Measurements from ENCODE around the gene ACSF3.

ACSF3 gene

GRCh38 chr16:89198417-89199240 lies 105.0 kb downstream of the ACSF3 start:
- Histone ChIP-seq H3K4me3 (no peak overlapping the region), H3K9me3 (ENCODE audit: low read depth, low read length) (no peaks in the 10 kb centered on the region), H3K27ac (no peak overlapping the region), H3K36me3 (ENCODE audit: insufficient read depth, low read length) (no peaks in the 10 kb centered on the region), H3K9ac (ENCODE audit: insufficient read length) (no peak overlapping the region)
- no peak for TF ChIP-seq FOXP2 (optimal IDR thresholded peaks at IDR 0.05; ENCODE audit: control extremely low read depth, extremely low read length, insufficient read depth)
- TF ChIP-seq EZH2 (IDR thresholded peaks at IDR 0.05), result no peak
- no peak for TF ChIP-seq POLR2AphosphoS5 (IDR thresholded peaks at IDR 0.05; ENCODE audit: borderline replicate concordance, low read depth, low read length)
- DNase-seq (ENCODE audit: low read depth, low spot score), result no peak

DNA sequence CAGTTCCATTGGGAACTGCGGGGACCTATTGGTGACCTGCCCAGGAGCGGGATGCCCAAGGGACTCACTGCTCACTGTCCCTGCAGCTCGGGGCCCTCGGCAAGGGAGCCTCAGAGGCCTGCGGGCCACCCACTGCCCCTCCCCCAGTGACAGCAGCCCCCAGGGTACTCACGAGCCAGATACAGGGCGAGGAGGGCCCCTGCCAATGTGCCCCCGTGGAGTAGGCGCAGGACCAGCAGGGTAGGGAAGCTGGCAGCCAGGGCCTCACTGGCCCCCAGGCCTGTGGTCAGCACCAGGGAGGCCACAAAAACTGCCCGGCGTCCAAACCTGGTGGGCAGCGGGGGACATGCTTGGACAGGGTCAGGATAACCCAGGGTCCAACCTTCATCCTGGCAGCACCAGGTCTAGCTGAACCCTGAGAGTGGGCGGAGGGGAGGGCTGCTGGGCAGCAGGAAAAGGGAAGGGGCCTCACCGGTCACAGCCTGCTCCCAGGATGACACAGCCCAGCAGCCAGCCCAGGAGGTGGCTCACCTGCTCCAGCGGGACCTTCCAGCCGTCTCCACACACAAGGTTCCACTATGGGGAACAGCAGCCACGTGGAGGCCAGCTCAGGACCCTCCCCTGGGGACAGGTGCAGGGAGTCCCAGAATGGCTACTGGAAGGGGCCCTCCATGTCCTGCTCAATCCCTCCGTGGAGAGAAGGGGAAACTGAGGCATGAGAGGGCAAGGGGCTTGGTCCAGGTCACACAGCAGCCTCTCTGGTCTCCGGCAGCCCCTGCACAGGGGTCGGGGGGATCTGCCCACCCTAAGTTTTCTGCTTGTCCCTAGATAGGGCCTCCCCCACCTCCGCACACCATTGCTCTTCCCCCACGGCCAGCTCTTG lies 105.8 kb downstream of the ACSF3 start:
- H3K4me3 ChIP-seq, result no peak overlapping the region
- H3K27ac ChIP-seq, result no peak overlapping the region
- TF ChIP-seq FOXP2 (optimal IDR thresholded peaks at IDR 0.05; ENCODE audit: control extremely low read depth, extremely low read length, insufficient read depth) (no peak), EZH2 (IDR thresholded peaks at IDR 0.05) (no peak), POLR2AphosphoS5 (IDR thresholded peaks at IDR 0.05; ENCODE audit: borderline replicate concordance, low read depth, low read length) (no peak)
- no peak overlapping the region for H3K9ac ChIP-seq (ENCODE audit: insufficient read length)
- H3K9me3 ChIP-seq (ENCODE audit: low read depth, low read length), result no peaks in the 10 kb centered on the region
- no peaks in the 10 kb centered on the region for H3K36me3 ChIP-seq (ENCODE audit: insufficient read depth, low read length)
- no peak for DNase-seq (ENCODE audit: low read depth, low spot score)

GRCh38 chr16:89200124-89200849 lies 106.6 kb downstream of the ACSF3 start, which contains the start of gene SLC22A31:
Gene SLC22A31, minus strand, starts transcription at chr16:89200537. Its CDS starts 36 bp downstream, at chr16:89200501.
- H3K9me3 ChIP-seq (ENCODE audit: low read depth, low read length), result no peaks in the 10 kb centered on the region
- H3K36me3 ChIP-seq (ENCODE audit: insufficient read depth, low read length), result no peaks in the 10 kb centered on the region
- H3K4me3 ChIP-seq, result no peak within 1 kb of the TSS
- TF ChIP-seq POLR2AphosphoS5 (IDR thresholded peaks at IDR 0.05; ENCODE audit: borderline replicate concordance, low read depth, low read length) (no peak), EZH2 (IDR thresholded peaks at IDR 0.05) (no peak), FOXP2 (optimal IDR thresholded peaks at IDR 0.05; ENCODE audit: control extremely low read depth, extremely low read length, insufficient read depth) (no peak)
- no peak within 1 kb of the TSS for H3K27ac ChIP-seq
- no peak within 1 kb of the TSS for H3K9ac ChIP-seq (ENCODE audit: insufficient read length)
- no peak for DNase-seq (ENCODE audit: low read depth, low spot score)

DNA sequence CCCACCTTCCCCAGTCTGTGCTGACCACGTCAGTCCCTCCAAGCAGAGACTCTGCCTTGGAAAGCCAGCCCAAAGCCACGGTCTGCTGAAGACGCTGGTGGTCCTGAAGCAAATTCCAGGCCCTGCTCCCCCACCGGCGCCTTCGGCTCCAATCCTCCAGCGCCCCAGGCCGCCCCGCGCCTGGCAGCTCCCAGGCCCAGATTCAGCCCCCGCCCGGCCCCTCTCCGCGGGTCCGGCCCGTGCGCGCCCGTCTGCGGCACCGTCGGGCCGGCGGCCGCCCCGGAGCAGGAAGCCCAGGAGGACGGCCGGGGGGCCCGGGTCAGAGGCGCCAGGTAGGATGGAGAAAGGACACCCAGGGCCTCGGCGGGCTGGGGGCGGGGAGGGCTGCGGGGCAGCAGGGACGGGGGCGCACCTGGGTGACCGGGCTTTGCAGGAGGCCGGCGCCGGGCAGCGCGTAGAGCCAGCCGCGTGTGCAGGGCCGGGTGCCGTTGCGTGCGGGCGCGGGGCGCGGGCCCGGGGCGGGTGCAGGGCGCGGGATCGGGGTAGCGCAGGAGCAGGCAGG lies 107.3 kb downstream of the ACSF3 start:
- Histone ChIP-seq H3K9ac (ENCODE audit: insufficient read length) (no peak overlapping the region), H3K36me3 (ENCODE audit: insufficient read depth, low read length) (no peaks in the 10 kb centered on the region), H3K4me3 (no peak overlapping the region), H3K27ac (no peak overlapping the region), H3K9me3 (ENCODE audit: low read depth, low read length) (no peaks in the 10 kb centered on the region)
- no peak for DNase-seq (ENCODE audit: low read depth, low spot score)
- TF ChIP-seq EZH2 (IDR thresholded peaks at IDR 0.05) (no peak), FOXP2 (optimal IDR thresholded peaks at IDR 0.05; ENCODE audit: control extremely low read depth, extremely low read length, insufficient read depth) (no peak), POLR2AphosphoS5 (IDR thresholded peaks at IDR 0.05; ENCODE audit: borderline replicate concordance, low read depth, low read length) (no peak)

GRCh38 chr16:89201439-89202377 lies 108.1 kb downstream of the ACSF3 start:
- H3K27ac ChIP-seq, result no peak overlapping the region
- no peaks in the 10 kb centered on the region for H3K36me3 ChIP-seq (ENCODE audit: insufficient read depth, low read length)
- H3K9ac ChIP-seq (ENCODE audit: insufficient read length), result no peak overlapping the region
- no peak for DNase-seq (ENCODE audit: low read depth, low spot score)
- no peaks in the 10 kb centered on the region for H3K9me3 ChIP-seq (ENCODE audit: low read depth, low read length)
- TF ChIP-seq EZH2 (IDR thresholded peaks at IDR 0.05) (no peak), POLR2AphosphoS5 (IDR thresholded peaks at IDR 0.05; ENCODE audit: borderline replicate concordance, low read depth, low read length) (no peak), FOXP2 (optimal IDR thresholded peaks at IDR 0.05; ENCODE audit: control extremely low read depth, extremely low read length, insufficient read depth) (no peak)
- no peak overlapping the region for H3K4me3 ChIP-seq

GRCh38 chr16:89202422-89203215 lies 109.0 kb downstream of the ACSF3 start:
- no peaks in the 10 kb centered on the region for H3K36me3 ChIP-seq (ENCODE audit: insufficient read depth, low read length)
- TF ChIP-seq POLR2AphosphoS5 (IDR thresholded peaks at IDR 0.05; ENCODE audit: borderline replicate concordance, low read depth, low read length) (no peak), EZH2 (IDR thresholded peaks at IDR 0.05) (no peak), FOXP2 (optimal IDR thresholded peaks at IDR 0.05; ENCODE audit: control extremely low read depth, extremely low read length, insufficient read depth) (no peak)

More at GRCh38 chr16:89202422-89203215, 109.0 kb downstream of the ACSF3 start:
- H3K27ac ChIP-seq, result no peak overlapping the region
- H3K9me3 ChIP-seq (ENCODE audit: low read depth, low read length), result no peaks in the 10 kb centered on the region
- H3K9ac ChIP-seq (ENCODE audit: insufficient read length), result no peak overlapping the region
- no peak overlapping the region for H3K4me3 ChIP-seq
- no peak for DNase-seq (ENCODE audit: low read depth, low spot score)

Data from SK-N-MC (cell line).